ENCODE data around the gene PAK3.

PAK3 gene

DNA sequence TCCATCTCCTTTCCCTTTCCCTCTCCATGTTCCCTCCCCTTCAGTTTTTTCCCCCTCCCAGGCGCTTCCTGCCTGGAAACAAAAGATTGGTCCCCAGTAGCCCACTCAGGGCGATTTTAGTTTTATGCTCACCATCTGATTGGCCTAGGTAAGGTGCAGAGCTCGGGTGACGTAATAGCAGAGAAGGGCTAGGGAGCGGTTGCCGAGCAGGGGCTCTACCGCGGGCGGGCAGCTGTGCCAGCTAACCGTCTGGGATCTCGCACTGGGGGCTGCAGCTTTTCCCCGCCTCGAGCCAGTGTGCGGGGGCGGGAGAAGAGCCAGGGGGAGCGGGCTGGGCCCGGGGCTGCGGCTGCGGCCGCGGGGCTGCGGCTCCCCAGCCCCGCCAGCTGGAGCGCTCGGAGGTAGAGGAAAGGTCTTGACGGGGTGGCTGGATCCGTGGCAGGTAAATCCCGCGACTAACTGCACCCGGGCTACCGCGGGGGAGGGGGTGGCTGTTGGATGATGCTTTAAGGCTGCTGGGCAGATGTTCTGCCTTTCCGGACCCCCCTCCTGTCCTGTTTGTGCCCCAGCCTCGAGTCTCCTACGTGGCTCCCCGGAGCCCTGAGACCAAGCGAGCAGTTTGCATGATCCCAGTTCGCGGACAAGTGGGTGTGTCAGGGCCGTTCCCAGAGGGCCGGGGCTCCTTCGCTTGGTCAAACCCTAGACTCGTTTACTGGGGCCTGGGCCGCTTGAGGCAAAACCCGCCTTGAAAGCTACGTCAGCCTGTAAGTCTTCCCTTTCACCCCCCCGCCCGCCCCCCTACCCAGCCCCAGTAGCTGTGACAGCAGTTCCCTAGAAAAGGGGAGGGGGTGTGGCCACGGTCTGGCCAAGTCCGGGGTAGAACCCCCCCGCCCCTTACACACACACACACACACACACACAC is at the start of gene PAK3:
Gene PAK3, plus strand, starts transcription at position 218 of the 922 bp plus-strand sequence. CDS start 26,913 bp downstream, outside the sequence.
- DNase-seq (ENCODE audit: low read depth), result no peak
- no peak within 1 kb of the TSS for H3K4me3 ChIP-seq (ENCODE audit: low read depth, low read length)
- no peak for TF ChIP-seq MYC (IDR thresholded peaks at IDR 0.05; ENCODE audit: low read depth, low read length)
- TF ChIP-seq, protein P1, sequence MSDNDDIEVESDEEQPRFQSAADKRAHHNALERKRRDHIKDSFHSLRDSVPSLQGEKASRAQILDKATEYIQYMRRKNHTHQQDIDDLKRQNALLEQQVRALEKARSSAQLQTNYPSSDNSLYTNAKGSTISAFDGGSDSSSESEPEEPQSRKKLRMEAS (IDR thresholded peaks at IDR 0.05; ENCODE audit: low read depth, low read length), result no peak
- TF ChIP-seq, protein P2, sequence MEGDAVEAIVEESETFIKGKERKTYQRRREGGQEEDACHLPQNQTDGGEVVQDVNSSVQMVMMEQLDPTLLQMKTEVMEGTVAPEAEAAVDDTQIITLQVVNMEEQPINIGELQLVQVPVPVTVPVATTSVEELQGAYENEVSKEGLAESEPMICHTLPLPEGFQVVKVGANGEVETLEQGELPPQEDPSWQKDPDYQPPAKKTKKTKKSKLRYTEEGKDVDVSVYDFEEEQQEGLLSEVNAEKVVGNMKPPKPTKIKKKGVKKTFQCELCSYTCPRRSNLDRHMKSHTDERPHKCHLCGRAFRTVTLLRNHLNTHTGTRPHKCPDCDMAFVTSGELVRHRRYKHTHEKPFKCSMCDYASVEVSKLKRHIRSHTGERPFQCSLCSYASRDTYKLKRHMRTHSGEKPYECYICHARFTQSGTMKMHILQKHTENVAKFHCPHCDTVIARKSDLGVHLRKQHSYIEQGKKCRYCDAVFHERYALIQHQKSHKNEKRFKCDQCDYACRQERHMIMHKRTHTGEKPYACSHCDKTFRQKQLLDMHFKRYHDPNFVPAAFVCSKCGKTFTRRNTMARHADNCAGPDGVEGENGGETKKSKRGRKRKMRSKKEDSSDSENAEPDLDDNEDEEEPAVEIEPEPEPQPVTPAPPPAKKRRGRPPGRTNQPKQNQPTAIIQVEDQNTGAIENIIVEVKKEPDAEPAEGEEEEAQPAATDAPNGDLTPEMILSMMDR (IDR thresholded peaks at IDR 0.05; ENCODE audit: low read depth, low read length), result no peak
- no peak for TF ChIP-seq POLR2A (IDR thresholded peaks at IDR 0.05; ENCODE audit: extremely low read depth, insufficient read length)

DNA sequence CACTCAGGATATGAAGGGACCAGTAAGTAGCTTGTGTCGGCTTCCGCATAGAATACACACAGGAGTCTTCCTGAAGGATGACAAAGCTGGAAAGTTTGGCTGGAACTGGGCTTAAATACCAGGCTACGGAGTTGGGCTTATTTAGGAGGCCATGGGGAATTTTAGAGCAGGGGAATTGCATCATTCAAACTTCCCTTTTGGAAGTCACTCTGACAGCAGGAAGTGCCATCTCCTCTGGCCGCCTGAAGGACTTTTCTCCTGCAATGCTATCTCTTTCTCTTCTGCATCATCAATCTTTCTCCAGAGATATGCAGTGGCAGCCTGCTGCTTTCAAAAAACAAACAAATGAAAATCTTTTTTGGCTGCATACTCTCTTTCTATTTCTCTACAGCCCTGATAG is 48.4 kb upstream of the PAK3 start:
- TF ChIP-seq POLR2A (IDR thresholded peaks at IDR 0.05; ENCODE audit: extremely low read depth, insufficient read length), result no peak
- TF ChIP-seq, protein P1 (IDR thresholded peaks at IDR 0.05; ENCODE audit: low read depth, low read length), result no peak
- TF ChIP-seq, protein P2 (IDR thresholded peaks at IDR 0.05; ENCODE audit: low read depth, low read length), result no peak
- no peak for TF ChIP-seq MYC (IDR thresholded peaks at IDR 0.05; ENCODE audit: low read depth, low read length)
- H3K4me3 ChIP-seq (ENCODE audit: low read depth, low read length), result no peak overlapping the region
- DNase-seq (ENCODE audit: low read depth), result no peak

DNA sequence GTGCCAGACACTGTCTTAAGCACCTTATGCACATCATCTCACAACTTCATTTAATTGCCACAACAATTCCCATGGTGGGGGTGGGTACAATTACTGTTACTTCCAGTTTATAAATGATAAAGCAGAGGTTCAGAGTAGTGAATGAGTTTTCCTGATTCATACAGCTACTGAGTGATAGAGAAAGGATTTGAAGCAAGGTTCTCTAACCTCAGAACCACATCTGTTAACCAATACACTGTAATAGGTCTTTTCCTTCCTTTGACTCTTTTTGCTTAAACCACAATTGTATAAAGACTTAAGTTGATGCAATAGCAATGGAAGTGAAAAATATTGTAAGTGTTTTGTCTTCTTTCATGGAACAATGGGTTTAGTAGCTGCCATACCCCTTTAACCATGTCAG is 43.5 kb upstream of the PAK3 start:
- TF ChIP-seq, protein P1 (IDR thresholded peaks at IDR 0.05; ENCODE audit: low read depth, low read length), result no peak
- TF ChIP-seq, protein P2 (IDR thresholded peaks at IDR 0.05; ENCODE audit: low read depth, low read length), result no peak
- TF ChIP-seq MYC (IDR thresholded peaks at IDR 0.05; ENCODE audit: low read depth, low read length) (no peak), POLR2A (IDR thresholded peaks at IDR 0.05; ENCODE audit: extremely low read depth, insufficient read length) (no peak)
- peak; percentile 0 for DNase-seq (ENCODE audit: low read depth)
- H3K4me3 ChIP-seq (ENCODE audit: low read depth, low read length), result no peak overlapping the region

DNA sequence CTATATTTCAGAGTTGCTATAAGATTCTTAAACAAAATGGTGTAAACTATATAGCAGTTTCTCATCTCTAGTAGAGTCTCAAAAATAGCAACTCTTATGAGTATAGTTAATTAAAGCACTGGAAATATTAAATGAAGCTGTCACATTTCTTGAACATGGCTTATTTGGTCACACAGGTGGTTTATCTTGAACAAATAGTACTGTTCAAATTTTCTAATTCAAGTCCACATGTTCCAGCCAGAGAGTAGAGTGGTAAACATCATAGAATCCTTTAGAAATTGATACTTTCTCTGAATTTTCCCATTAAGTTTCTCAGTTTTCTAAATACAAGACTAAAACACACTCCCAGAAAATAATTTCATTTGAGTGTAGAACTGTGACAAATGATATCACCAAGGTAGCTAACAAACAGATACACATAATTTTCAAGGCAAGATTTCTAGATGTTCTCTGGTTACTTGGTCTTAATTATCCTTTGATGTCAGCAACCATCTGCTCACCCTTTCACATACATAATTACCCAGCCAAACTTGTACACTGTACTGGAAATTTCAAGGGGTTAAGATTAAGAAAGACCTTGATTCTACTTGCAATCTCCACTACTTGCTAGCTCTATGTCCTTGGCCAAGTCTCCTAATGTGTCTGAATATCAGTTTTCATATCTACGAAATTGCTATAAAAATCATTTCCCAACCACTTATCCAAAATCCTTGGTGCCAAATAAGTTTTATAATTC is 24.3 kb upstream of the PAK3 start:
- no peak for DNase-seq (ENCODE audit: low read depth)
- TF ChIP-seq MYC (IDR thresholded peaks at IDR 0.05; ENCODE audit: low read depth, low read length) (no peak), POLR2A (IDR thresholded peaks at IDR 0.05; ENCODE audit: extremely low read depth, insufficient read length) (no peak)
- TF ChIP-seq, protein P2 (IDR thresholded peaks at IDR 0.05; ENCODE audit: low read depth, low read length), result no peak
- TF ChIP-seq, protein P1 (IDR thresholded peaks at IDR 0.05; ENCODE audit: low read depth, low read length), result no peak
- H3K4me3 ChIP-seq (ENCODE audit: low read depth, low read length), result no peak overlapping the region

DNA sequence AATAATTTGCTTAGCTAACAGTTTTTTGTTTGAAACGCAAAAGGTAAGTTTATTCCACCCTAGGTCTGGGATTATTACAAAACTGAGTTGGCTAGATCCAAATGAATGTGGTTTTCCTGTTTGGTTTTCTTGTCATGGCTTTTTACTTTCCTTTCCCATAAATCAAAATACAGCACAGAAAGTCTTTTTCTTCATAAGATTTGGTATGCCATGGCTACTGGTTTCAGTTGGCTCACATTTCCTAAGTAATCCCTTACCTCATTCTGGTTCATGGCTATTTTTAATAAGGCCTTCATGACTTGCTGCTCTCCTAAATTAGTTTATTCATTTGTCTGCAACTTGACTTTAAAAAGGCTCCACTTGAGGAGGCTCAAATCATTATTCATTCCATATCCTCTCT is 12.9 kb upstream of the PAK3 start:
- TF ChIP-seq, protein P1 (IDR thresholded peaks at IDR 0.05; ENCODE audit: low read depth, low read length), result no peak
- TF ChIP-seq, protein P2 (IDR thresholded peaks at IDR 0.05; ENCODE audit: low read depth, low read length), result no peak
- TF ChIP-seq MYC (IDR thresholded peaks at IDR 0.05; ENCODE audit: low read depth, low read length), result no peak
- no peak for TF ChIP-seq POLR2A (IDR thresholded peaks at IDR 0.05; ENCODE audit: extremely low read depth, insufficient read length)
- no peak overlapping the region for H3K4me3 ChIP-seq (ENCODE audit: low read depth, low read length)
- DNase-seq (ENCODE audit: low read depth), result no peak

Data from NB4 (cell line).